NCI-H2227 (cell line): ENCODE measurements around the gene LAIR2.
"Not testable (repeated sequence)": the region's sequence is repeated elsewhere in the genome, so short reads cannot be mapped to it uniquely, and the experiment has no call there.

Experiments used
- DNase-seq: peaks from one replicate; lab custom pipeline; 2025; ENCODE audit not compliant: unreplicated experiment; lab: John Stamatoyannopoulos, UW

Gene LAIR2

GRCh38 chr19:54493967-54494585 lies 8.6 kb upstream of the LAIR2 start:
- DNase-seq = no peak

- DNase-seq = not testable (repeated sequence)
Observed at GRCh38 chr19:54495284-54495683, 7.3 kb upstream of the LAIR2 start.

GRCh38 chr19:54497747-54498450 lies 4.7 kb upstream of the LAIR2 start:
- not testable (repeated sequence) for DNase-seq

- not testable (repeated sequence) for DNase-seq
Observed at GRCh38 chr19:54498451-54498772, 4.2 kb upstream of the LAIR2 start.

GRCh38 chr19:54505542-54505941 lies 2.9 kb downstream of the LAIR2 start:
- DNase-seq = not testable (repeated sequence)

- no peak for DNase-seq
Observed at GRCh38 chr19:54506079-54506478, 3.4 kb downstream of the LAIR2 start.

- not testable (repeated sequence) for DNase-seq
Observed at GRCh38 chr19:54507038-54507717, 4.5 kb downstream of the LAIR2 start.

GRCh38 chr19:54507824-54508223 lies 5.2 kb downstream of the LAIR2 start:
- no peak for DNase-seq

GRCh38 chr19:54508487-54508886 lies 5.9 kb downstream of the LAIR2 start:
- not testable (repeated sequence) for DNase-seq

GRCh38 chr19:54509200-54509940 lies 6.7 kb downstream of the LAIR2 start:
- DNase-seq = not testable (repeated sequence)

GRCh38 chr19:54515156-54515555 lies 12.5 kb downstream of the LAIR2 start:
- no peak for DNase-seq

- no peak for DNase-seq
Observed at GRCh38 chr19:54517483-54517882, 14.9 kb downstream of the LAIR2 start.

- no peak for DNase-seq
Observed at GRCh38 chr19:54518844-54519243, 16.2 kb downstream of the LAIR2 start.

GRCh38 chr19:54521022-54521859 lies 18.6 kb downstream of the LAIR2 start:
- no peak for DNase-seq

- no peak for DNase-seq
Observed at GRCh38 chr19:54521860-54522513, 19.4 kb downstream of the LAIR2 start.

- no peak for DNase-seq
Observed at GRCh38 chr19:54523403-54523802, 20.8 kb downstream of the LAIR2 start.

- no peak for DNase-seq
Observed at GRCh38 chr19:54525636-54526035, 23.0 kb downstream of the LAIR2 start.

GRCh38 chr19:54526972-54527371 lies 24.3 kb downstream of the LAIR2 start:
- no peak for DNase-seq

- DNase-seq = no peak
Observed at GRCh38 chr19:54530866-54531265, 28.2 kb downstream of the LAIR2 start.

GRCh38 chr19:54532528-54532927 lies 29.9 kb downstream of the LAIR2 start:
- no peak for DNase-seq
